Tongue (tissue), 3 donors: ENCODE results near the gene NUP93. TPM values are rescaled to one million over a fixed set of nuclear protein-coding genes. Genes with fewer than 3 reads are reported as not detected.
A peak's percentile ranks its signal among the peaks of the same experiment; 100 is the strongest.

Experiments
- DNase-seq: peaks from one replicate; pipeline ENCODE4 v3.0.0-alpha.2; 2015
- small RNA-seq: library from RNA; depleted of rRNA; stranded (forward); fragments of <200 nt; gene quantifications from one replicate; pipeline ENCODE3, GENCODE V24; 2014; ENCODE audit warnings: low replicate concordance
- total RNA-seq: library from RNA; depleted of rRNA; stranded (reverse); fragments of >200 nt; gene quantifications from one replicate; pipeline ENCODE4 v1.2.3, GENCODE V29; 2014

NUP93 gene
- total RNA-seq, 1 donor from 2014 or later = 52.8 TPM

GRCh38 chr16:56894331-56894917 lies 164.5 kb downstream of the NUP93 start:
- no peak for DNase-seq

GRCh38 chr16:56895813-56896212 lies 165.9 kb downstream of the NUP93 start:
- no peak for DNase-seq

- no peak for DNase-seq
Measured at GRCh38 chr16:56896244-56896643, 166.3 kb downstream of the NUP93 start.

- DNase-seq = no peak
Measured at GRCh38 chr16:56897026-56897799, 167.3 kb downstream of the NUP93 start.

GRCh38 chr16:56898847-56899246 lies 168.9 kb downstream of the NUP93 start:
- DNase-seq = no peak

Small RNA genes within 50 kb of the gene (small RNA-seq; reads per million reads assigned to genes)
- gene MIR138-2 = 0.16 reads per million, percentile 9 among the genes with 10 or more reads in this experiment

Other genes with a start within 250 kb of the NUP93 start
- 55.0 TPM for gene BBS2, start 210.1 kb upstream of the NUP93 start, total RNA-seq
- gene MT4, start 165.1 kb upstream of the NUP93 start, total RNA-seq = not detected
- not detected for gene MT3, start 140.6 kb upstream of the NUP93 start, total RNA-seq
- gene MT2A, start 121.5 kb upstream of the NUP93 start, total RNA-seq = 3.0 TPM
- gene MT1E, start 104.3 kb upstream of the NUP93 start, total RNA-seq = 16.3 TPM
- 1.7 TPM for gene MT1M, start 97.5 kb upstream of the NUP93 start, total RNA-seq
- gene MT1A, start 91.5 kb upstream of the NUP93 start, total RNA-seq = not detected
- gene MT1B, start 78.2 kb upstream of the NUP93 start, total RNA-seq = not detected
- gene MT1F, start 72.2 kb upstream of the NUP93 start, total RNA-seq = 8.2 TPM
- gene MT1G, start 62.1 kb upstream of the NUP93 start, total RNA-seq = not detected
- gene MT1H, start 60.3 kb upstream of the NUP93 start, total RNA-seq = not detected
- 55.9 TPM for gene MT1X, start 47.7 kb upstream of the NUP93 start, total RNA-seq
- not detected for gene SLC12A3, start 135.1 kb downstream of the NUP93 start, total RNA-seq
- 117 TPM for gene HERPUD1, start 202.0 kb downstream of the NUP93 start, total RNA-seq
- gene CETP, start 231.8 kb downstream of the NUP93 start, total RNA-seq = 1.4 TPM